Type B pancreatic cell (in vitro differentiated cells): Measurements from ENCODE around the gene FOXK2. TPM values are rescaled to one million over a fixed set of nuclear protein-coding genes. Genes with fewer than 3 reads are reported as not detected.

Experiments used
- DNase-seq: peaks from one replicate; pipeline ENCODE4 v3.0.0; 2021; ENCODE audit warnings: mixed read lengths; ENCODE audit not compliant: unreplicated experiment; ENCODE audit errors: extremely low spot score
- H3K27ac Mint-ChIP-seq: 2 replicates; pipeline ENCODE4 v1.8.0; 2021; ENCODE audit warnings: mild to moderate bottlenecking, mixed read lengths
- H3K27me3 Mint-ChIP-seq: 2 replicates; pipeline ENCODE4 v1.8.0; 2021; ENCODE audit warnings: mixed read lengths
- H3K36me3 Mint-ChIP-seq: 2 replicates; pipeline ENCODE4 v1.8.0; 2021; ENCODE audit warnings: mixed read lengths
- H3K4me1 Mint-ChIP-seq: one replicate; pipeline ENCODE4 v1.8.0; 2021; ENCODE audit warnings: mixed read lengths; ENCODE audit not compliant: unreplicated experiment
- H3K4me3 Mint-ChIP-seq: 2 replicates; pipeline ENCODE4 v1.8.0; 2021; ENCODE audit warnings: mild to moderate bottlenecking, mixed read lengths
- H3K9me3 Mint-ChIP-seq: 2 replicates; pipeline ENCODE4 v1.8.0; 2021; ENCODE audit warnings: mixed read lengths
- total RNA-seq: library from RNA; stranded (reverse); gene quantifications from 2 replicates; pipeline ENCODE4 v1.2.1, GENCODE V29; 2021; ENCODE audit warnings: low replicate concordance
- TF ChIP-seq, protein P1 (sequence below): fragments of 200-600 bp; sonication (generic); conservative IDR thresholded peaks from 2 replicates; pipeline ENCODE4 v1.5.0; 2021; ENCODE audit warnings: antibody characterized with exemption, mild to moderate bottlenecking

Gene FOXK2
- total RNA-seq, 1 donor from 2014 or later = 75.5 TPM

DNA sequence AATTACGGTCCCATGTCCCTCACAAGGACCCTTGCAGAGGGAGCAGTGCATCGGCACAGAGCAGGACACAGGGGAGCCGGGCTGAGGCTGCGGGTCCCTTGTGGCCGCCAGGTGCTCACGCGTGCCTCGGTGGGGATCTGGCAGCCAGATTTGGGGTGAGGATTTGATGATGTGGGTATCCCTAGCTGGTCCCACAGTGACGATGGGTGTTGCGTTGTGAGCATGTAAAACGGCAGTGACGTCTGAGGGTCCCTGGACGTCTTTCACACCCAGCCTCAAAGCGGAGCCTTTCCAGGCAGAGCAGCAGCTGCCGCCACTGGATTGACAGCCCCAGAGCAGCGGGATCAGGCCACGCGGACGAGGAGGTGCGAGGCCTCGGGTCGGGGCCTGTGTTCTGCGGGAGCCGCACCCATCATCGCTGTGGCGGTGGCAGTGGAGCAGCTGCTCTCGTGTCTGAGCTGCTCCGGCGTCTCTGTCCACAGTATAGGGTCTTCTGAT lies 74.1 kb downstream of the FOXK2 start:
- Mint-ChIP-seq H3K36me3 (peaks cover 6% of the 10 kb centered on the region), H3K9me3 (no peaks in the 10 kb centered on the region), H3K4me1 (peaks cover 11% of the 10 kb centered on the region), H3K27ac (peak overlapping the region; percentile 97), H3K27me3 (no peaks in the 10 kb centered on the region), H3K4me3 (peak overlapping the region; percentile 77)
- TF ChIP-seq, protein P1, sequence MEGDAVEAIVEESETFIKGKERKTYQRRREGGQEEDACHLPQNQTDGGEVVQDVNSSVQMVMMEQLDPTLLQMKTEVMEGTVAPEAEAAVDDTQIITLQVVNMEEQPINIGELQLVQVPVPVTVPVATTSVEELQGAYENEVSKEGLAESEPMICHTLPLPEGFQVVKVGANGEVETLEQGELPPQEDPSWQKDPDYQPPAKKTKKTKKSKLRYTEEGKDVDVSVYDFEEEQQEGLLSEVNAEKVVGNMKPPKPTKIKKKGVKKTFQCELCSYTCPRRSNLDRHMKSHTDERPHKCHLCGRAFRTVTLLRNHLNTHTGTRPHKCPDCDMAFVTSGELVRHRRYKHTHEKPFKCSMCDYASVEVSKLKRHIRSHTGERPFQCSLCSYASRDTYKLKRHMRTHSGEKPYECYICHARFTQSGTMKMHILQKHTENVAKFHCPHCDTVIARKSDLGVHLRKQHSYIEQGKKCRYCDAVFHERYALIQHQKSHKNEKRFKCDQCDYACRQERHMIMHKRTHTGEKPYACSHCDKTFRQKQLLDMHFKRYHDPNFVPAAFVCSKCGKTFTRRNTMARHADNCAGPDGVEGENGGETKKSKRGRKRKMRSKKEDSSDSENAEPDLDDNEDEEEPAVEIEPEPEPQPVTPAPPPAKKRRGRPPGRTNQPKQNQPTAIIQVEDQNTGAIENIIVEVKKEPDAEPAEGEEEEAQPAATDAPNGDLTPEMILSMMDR = no peak
- no peak for DNase-seq

DNA sequence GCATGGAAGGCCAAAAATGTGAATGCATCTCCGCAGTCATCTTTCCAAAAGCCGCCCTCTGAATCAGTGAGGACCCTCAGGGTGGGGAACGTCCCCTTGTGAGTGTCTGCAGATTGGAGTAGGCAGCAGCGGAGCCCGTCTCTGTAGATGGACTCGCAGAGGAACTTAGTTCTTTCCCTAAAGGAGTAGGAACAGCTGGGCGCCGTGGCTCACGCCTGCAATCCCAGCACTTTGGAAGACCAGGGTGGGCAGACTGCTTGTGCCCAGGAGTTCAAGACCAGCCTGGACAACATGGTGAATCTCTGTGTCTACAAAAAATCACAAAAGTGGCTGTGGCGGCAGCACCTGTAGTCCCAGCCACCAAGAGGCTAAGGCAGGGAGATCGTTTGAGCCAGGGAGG lies 75.0 kb downstream of the FOXK2 start:
- DNase-seq = no peak
- TF ChIP-seq, protein P1 = no peak
- H3K27me3 Mint-ChIP-seq = no peaks in the 10 kb centered on the region
- peak overlapping the region; percentile 82 for H3K27ac Mint-ChIP-seq
- peaks cover 11% of the 10 kb centered on the region for H3K4me1 Mint-ChIP-seq
- peak overlapping the region; percentile 72 for H3K4me3 Mint-ChIP-seq
- H3K9me3 Mint-ChIP-seq = no peaks in the 10 kb centered on the region
- H3K36me3 Mint-ChIP-seq = peaks cover 6% of the 10 kb centered on the region

DNA sequence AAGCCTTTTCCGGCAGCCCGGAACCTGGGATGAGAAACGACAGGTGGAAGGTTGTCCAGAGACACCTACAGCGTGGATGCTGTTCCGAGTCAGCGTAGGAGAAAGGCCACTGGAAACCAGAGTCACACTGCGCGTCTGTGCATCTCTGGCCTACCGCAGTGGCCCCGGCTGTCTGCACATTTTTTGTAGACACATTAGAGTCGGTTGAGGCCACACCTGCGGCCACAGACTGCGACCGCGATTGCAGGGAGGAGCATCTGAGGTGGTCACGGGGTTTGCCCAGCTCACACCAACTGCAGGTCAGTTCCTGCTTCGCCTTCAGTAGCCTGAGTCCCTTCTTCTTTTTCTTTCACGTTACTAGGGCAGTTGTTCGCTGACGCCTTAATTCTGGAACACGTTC lies 76.4 kb downstream of the FOXK2 start:
- Mint-ChIP-seq H3K9me3 (no peaks in the 10 kb centered on the region), H3K4me3 (no peak overlapping the region), H3K36me3 (peaks cover 6% of the 10 kb centered on the region), H3K27me3 (no peaks in the 10 kb centered on the region), H3K4me1 (peaks cover 11% of the 10 kb centered on the region), H3K27ac (no peak overlapping the region)
- TF ChIP-seq, protein P1 = no peak
- DNase-seq = no peak

DNA sequence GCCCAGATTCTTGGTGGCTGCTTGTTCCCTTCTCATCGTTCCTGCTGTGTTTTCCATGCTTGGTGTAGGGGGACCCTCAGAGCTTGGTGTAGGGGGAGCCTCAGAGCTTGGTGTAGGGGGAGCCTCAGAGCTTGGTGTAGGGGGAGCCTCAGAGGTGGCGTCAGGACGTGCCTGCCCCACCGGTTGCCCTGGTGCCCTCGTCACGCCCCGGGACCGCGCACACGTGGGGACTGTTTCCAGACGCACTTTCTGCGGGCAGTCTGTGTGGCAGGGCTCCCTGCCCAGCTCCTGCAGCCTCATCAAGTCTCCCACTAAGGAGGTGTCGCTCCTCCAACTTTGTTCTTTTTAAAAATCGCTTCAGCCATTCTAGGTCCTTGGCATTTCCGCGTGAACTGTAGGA lies 76.8 kb downstream of the FOXK2 start:
- Mint-ChIP-seq H3K4me1 (peaks cover 11% of the 10 kb centered on the region), H3K36me3 (peaks cover 6% of the 10 kb centered on the region), H3K27ac (no peak overlapping the region), H3K4me3 (no peak overlapping the region), H3K9me3 (no peaks in the 10 kb centered on the region), H3K27me3 (no peaks in the 10 kb centered on the region)
- no peak for DNase-seq
- TF ChIP-seq, protein P1 = no peak

DNA sequence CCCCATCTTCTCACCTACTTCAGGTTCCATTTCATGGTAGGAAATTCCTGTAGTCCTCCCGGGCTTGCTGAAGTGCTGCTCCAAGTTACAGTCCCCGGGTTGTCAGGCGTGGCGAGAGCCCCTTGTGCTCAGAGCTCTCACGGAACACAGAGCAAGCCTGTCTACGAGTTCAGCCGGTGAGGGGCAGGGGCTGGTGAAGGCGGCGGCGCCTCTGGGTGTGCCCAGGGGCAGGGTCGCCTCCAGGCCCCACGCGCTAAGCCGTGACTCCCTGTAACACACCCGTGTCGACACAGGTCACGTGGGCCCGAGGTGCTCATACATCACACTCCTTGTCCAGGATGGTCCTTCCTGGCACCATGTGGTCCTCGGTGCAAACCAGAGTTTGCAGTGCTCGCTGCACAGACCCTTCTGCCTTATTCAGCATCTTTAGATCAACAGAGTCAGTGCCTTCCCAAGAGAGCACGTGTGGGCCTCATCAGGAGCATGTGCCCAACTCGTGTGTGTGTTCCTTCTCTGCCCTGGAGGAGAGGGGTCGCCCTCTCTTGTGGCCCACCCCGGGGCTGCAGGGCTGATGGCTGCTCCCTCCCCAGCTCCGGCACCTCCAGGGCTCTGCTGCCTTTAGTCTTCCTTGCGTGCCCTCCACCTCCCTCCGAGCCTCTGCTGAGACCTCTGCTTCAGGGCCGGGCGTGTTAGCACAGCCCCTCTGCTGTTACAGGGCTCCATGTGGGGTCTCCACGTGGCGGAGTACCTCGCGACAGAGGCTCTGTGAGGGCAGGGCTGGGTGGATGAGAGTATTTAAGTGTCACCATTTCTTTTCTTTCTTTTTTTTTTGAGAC lies 77.5 kb downstream of the FOXK2 start:
- H3K27me3 Mint-ChIP-seq = no peaks in the 10 kb centered on the region
- no peak overlapping the region for H3K27ac Mint-ChIP-seq
- peaks cover 11% of the 10 kb centered on the region for H3K4me1 Mint-ChIP-seq
- no peak overlapping the region for H3K4me3 Mint-ChIP-seq
- no peak for DNase-seq
- peaks cover 7% of the 10 kb centered on the region for H3K36me3 Mint-ChIP-seq
- no peaks in the 10 kb centered on the region for H3K9me3 Mint-ChIP-seq
- TF ChIP-seq, protein P1 = no peak
